HG02763 (cell line): ENCODE results near the gene IL20RB.

Experiments used
- ATAC-seq: cut with Tn5 transposase; IDR thresholded peaks from one replicate; pipeline ENCODE4 v1.9.1; 2021; ENCODE audit warnings: mild to moderate bottlenecking, moderate library complexity; ENCODE audit not compliant: unreplicated experiment

IL20RB gene

GRCh38 chr3:136957751-136958288 lies at the start of gene IL20RB:
Gene IL20RB, plus strand, starts transcription at chr3:136957983. Its CDS starts 131 bp downstream, at chr3:136958114.
- no peak for ATAC-seq

GRCh38 chr3:136908297-136908696 lies 49.5 kb upstream of the IL20RB start:
- ATAC-seq, result no peak

- no peak for ATAC-seq
These were observed 48.6 kb upstream of the IL20RB start for GRCh38 chr3:136909187-136909586.

GRCh38 chr3:136910697-136911096 lies 47.1 kb upstream of the IL20RB start:
- ATAC-seq, result no peak

DNA sequence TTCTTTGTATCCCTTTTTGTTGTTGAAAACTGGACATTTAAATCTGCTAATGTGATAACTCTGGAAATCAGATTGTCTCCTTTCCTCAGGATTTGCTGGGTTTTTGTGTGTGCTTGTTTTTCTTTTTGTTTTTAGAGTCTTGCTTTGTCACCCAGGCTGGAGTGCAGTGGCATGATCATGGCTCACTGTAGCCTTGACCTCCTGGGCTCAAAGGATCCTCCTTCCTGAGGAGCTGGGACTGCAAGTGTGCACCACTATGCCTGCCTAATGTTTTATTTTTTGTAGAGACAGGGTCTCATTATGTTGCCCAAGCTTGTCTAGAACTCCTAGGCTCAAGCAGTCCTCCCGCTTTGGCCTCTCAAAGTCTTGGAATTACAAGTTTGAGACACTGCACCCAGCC lies 44.6 kb upstream of the IL20RB start:
- ATAC-seq, result no peak

DNA sequence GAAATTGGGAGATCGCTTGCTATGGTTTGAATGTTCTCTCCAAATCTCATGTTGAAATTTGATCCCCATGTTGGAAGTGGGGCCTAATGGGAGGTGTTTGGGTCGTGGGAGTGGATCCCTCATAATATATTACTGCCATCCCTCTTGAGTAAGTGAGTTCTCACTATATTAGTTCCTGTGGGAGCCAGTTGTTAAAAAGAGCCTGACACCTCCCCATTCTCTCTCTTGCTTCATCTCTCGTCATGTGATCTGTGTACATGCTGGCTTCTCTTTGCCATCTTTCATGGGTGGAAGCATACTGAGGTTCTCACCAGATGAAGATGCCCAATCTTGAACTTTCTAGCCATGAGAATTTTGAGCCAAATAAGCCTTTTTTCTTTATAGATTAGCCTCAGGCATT lies 43.0 kb upstream of the IL20RB start:
- no peak for ATAC-seq

- no peak for ATAC-seq
These were observed 41.6 kb upstream of the IL20RB start for GRCh38 chr3:136916223-136916622.

GRCh38 chr3:136919799-136920580 lies 37.8 kb upstream of the IL20RB start:
- no peak for ATAC-seq

DNA sequence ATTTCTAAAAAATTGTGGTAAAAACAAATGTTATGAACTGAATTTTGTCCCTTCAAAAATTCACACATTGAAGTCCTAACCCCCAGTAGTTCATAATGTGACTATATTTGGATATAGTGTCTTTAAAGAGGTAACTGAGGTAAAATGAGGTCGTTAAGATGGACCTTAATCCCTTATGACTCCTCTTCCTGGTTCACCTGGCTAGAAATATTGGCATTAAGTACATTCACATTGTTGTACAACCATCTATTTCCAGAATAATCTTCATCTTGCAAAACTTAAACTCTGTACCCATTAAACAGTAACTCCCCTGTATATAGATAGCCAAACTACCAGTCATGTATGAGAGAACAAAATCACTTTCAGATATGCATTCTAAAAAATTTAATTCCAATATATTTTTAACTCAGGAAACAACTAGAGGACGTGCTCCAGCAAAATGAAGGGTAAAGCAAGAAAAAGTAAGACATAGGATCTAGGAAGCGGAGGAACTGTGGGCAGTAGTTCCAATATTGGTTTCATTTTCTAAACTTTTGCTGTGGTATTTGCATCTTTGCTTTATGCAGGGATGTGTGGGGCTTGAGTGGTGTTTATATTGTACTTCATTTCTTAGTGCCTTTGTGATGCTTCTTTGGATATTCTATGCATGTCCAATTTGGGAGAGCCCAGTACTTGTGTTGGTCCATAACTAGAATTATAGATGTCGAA lies 36.7 kb upstream of the IL20RB start:
- no peak for ATAC-seq

DNA sequence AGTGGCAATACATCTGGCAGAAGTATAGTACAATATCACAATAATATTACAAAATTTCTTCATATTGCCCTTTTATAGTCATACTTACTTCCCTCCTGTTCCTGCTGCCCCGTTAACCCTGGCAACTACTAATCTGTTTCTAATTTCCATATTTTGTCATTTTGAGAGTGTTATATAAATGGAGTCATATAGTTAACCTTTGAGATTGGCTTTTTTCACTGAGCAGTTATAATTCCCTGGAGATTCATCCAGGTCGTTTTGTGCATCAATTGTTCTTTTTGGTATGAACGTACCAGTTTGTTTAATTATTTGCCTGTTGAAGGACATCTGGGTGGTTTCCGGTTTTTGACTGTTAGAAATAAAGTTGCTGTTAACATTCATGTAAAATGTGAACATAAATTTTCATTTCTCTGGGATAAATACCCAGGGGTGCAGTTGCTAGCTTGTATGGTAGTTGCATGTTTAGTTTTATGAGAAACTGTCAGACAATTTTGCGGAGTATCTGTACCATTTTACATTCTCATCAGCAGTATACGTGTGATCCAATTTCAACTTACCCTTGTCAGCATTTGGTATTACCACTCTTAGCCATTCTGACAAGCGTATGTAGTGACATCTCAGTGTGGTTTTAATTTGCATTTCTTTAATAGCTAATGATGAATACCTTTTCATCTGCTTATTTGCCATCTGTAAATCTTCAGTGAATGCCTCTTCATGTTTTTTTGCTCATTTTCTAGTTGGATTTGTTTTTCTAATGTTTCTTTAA lies 32.2 kb upstream of the IL20RB start:
- no peak for ATAC-seq

DNA sequence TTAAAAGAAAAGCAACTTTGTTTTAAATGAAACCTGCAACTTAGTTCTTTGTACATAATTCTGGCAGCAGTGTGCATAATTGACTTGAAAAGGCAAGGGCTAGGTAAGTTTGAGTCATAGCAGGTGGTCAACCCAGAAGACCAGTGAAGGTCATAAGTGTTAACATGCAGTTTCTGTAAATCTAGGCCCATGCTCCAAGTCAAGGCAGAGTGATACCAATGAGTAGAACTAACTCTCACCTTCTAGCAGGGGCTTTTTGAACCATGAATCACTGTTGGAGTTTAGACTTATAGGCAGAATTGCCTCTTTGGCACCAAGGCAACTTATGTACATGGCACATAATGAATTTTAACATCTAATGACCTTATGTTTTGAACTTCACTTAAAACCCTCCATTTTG lies 29.5 kb upstream of the IL20RB start:
- ATAC-seq, result no peak

- ATAC-seq, result no peak
These were observed 27.7 kb upstream of the IL20RB start for GRCh38 chr3:136929977-136930670.

DNA sequence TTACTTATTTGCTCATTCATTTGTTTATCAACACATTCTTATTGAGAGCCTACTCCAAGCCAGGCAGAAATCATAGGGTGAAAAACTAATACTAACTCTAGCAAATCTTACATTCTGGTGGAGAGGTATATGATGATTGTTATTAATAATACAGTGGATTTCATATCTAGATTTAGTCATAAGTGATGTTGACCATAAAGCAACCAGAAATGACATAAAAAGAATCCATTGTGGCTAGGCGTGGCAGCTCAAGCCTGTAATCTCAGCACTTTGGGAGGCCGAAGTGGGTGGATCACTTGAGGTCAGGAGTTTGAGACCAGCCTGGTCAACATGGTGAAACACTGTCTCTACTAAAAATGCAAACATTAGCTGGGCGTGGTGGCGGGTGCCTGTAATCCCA lies 26.2 kb upstream of the IL20RB start:
- ATAC-seq, result no peak

DNA sequence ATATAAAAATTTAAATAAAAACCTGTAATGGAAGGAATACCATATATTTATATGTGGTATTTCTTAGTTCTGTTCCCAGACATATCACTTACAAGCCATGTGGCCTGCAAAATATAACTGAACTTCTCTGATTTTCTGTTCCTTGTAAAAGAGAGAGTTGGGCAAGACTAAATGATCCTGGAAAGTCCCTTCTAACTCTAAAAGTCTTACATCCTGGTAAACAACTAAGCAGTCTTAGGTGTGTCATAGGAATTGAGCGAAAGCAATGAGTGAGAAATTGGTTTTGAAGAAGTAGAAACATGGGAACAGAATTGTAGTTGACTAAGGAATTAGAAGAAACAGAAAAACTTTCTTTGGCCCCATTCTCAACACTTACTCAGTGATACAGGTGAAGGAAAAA lies 25.3 kb upstream of the IL20RB start:
- ATAC-seq, result no peak

- ATAC-seq, result no peak
These were observed 24.6 kb upstream of the IL20RB start for GRCh38 chr3:136932978-136933772.

- ATAC-seq, result no peak
These were observed 20.6 kb upstream of the IL20RB start for GRCh38 chr3:136937175-136937574.

DNA sequence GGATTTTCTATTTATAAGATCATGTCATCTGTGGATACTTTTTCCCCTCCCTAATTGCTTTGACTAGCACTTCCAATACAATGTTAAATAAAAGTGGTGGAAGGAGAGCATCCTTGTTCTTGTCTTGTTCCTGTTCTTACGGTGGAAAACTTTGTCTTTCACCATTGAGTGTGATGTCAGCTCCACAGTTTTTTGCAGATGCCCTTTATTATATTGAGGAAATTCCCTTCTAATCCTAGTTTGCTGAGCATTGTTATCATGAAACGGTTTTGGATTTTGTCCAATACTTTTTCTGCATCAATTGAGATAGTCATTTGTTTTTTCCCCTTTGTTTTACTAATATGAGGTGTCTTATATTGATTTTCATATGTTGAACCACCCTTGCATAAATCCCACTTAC lies 19.9 kb upstream of the IL20RB start:
- ATAC-seq, result no peak

DNA sequence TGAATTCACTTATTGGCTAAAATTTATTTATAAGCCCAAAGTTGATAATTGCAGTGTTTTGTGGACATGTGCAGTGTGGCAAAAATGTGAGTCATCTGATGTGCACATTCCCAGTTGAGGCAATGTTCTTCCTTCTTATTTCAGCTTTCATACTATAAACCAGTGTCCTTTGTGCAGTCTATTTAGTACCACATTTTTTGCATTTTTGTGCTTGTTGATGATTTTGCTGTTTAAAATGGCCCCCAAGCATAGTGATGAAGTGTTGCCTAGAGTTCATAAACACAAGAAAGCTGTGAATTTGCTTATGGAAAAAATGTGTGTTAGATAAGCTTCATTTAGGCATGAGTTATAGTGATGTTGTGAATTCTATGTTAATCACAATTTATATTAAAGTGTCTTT lies 19.4 kb upstream of the IL20RB start:
- ATAC-seq, result no peak

- ATAC-seq, result no peak
These were observed 18.3 kb upstream of the IL20RB start for GRCh38 chr3:136939489-136939888.

GRCh38 chr3:136942803-136943202 lies 15.0 kb upstream of the IL20RB start:
- no peak for ATAC-seq
